Urinary bladder (tissue), 4 donors: ENCODE data around the gene MB. TPM values are rescaled to one million over a fixed set of nuclear protein-coding genes. Genes with fewer than 3 reads are reported as not detected.

ENCODE experiments used
- DNase-seq: peaks from one replicate; pipeline ENCODE4 v3.0.0-alpha.2; 2015; ENCODE audit errors: extremely low spot score
- H3K27ac ChIP-seq: one replicate; pipeline ENCODE4 v1.5.1; 2013; ENCODE audit warnings: low read depth, mild to moderate bottlenecking, moderate library complexity
- H3K36me3 ChIP-seq: one replicate; pipeline ENCODE4 v1.6.1; 2013; ENCODE audit warnings: mild to moderate bottlenecking, moderate library complexity; ENCODE audit not compliant: insufficient read depth
- H3K4me1 ChIP-seq: one replicate; pipeline ENCODE4 v1.6.1; 2013; ENCODE audit warnings: mild to moderate bottlenecking, moderate library complexity; ENCODE audit not compliant: insufficient read depth
- H3K4me3 ChIP-seq: one replicate; pipeline ENCODE4 v1.5.1; 2013; ENCODE audit warnings: low read depth, low read length
- WGBS: extraction: QIAGEN DNeasy Blood & Tissue Kit; methylation state at CpG from one replicate; pipeline ENCODE4 v1.1.7; 2013; 5-methylcytosine and 5-hydroxymethylcytosine counted together
- polyA plus RNA-seq: library from polyadenylated mRNA; stranded (reverse); fragments of 200-250 nt; gene quantifications from one replicate; pipeline ENCODE4 v1.2.3, GENCODE V29; 2013
- total RNA-seq: library from RNA; depleted of rRNA; stranded (reverse); fragments of >200 nt; gene quantifications from one replicate; pipeline ENCODE4 v1.2.3, GENCODE V29; 2014
- donor health status: healthy with polysubstance abuse.
- donor health status: healthy.

Gene MB
- total and polyA plus RNA-seq, 2 donors, result 0.32 to 12.5 TPM

DNA sequence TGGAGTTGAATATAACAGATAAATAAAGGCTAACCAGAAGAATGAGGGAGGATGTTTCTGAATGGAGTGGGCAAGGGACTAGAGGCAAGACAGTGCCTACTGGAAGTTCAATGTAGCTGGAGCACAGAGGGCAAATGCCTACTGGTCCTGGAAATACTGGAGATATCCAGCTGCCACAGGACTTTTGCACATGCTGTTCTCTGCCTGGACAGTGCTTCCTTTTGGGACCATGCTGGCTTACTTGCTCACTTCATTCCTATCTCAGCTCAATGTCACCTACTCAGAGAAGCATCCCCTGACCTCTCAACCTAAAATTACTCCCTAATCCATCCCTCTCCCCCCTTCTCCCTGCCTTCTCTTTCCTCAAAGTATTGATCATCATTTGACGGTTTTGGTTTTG lies 56.3 kb downstream of the MB start:
- DNase-seq, result no peak
- Histone ChIP-seq H3K4me1 (no peaks in the 10 kb centered on the region), H3K27ac (no peak overlapping the region), H3K36me3 (no peaks in the 10 kb centered on the region), H3K4me3 (no peak overlapping the region)
- WGBS, result 89% methylated on average over 1 of the region's 1 CpG

DNA sequence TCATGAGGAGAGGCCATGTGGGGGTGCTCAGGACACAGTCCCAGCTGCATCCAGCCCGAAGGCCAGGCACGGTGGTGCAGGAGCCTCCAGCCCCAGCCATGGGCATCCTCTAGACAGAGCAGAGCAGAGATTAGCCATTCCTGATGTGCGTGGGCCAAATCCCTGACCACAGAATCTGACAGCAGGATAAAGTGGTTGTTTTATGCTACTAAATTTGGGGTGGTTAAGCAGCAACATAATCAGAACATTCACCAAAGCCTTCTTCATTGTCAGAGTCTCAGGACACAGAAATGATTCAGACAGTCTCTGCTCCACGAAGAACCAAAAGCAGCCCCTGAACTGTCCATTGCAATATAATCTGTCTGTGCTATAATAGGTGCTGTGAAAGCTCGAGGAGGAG lies 56.8 kb downstream of the MB start:
- Histone ChIP-seq H3K4me1 (no peaks in the 10 kb centered on the region), H3K4me3 (no peak overlapping the region), H3K36me3 (no peaks in the 10 kb centered on the region), H3K27ac (no peak overlapping the region)
- WGBS, result 63% methylated on average over 5 of the region's 5 CpGs
- no peak for DNase-seq

- Histone ChIP-seq H3K4me3 (no peak overlapping the region), H3K27ac (no peak overlapping the region), H3K36me3 (no peaks in the 10 kb centered on the region), H3K4me1 (no peaks in the 10 kb centered on the region)
- 92% methylated on average over 2 of the region's 2 CpGs for WGBS
- DNase-seq, result no peak
These were observed 57.6 kb downstream of the MB start for GRCh38 chr22:35559354-35560005.

DNA sequence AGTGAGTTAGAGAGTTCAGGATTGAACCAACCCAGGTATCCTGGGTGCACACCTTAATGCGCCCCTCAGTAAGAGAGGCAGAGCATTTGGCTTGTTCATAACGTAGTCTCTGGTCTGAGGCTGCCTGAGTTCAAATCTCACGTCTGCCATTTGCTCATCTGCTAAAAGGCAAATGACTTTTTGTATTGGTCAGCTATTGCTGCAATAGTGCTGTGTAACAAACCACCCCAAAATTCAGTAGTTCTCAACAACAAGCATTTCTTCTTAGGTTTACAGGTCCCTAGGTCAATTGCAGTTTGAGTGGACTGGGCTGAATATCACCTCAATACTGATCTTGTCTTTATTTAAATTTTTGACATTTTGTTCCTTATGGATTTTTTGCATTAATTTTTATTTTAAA lies 58.4 kb downstream of the MB start:
- Histone ChIP-seq H3K27ac (no peak overlapping the region), H3K36me3 (no peaks in the 10 kb centered on the region), H3K4me1 (no peaks in the 10 kb centered on the region), H3K4me3 (no peak overlapping the region)
- WGBS, result 94% methylated on average over 3 of the region's 3 CpGs
- DNase-seq, result no peak

GRCh38 chr22:35558031-35558430 lies 59.1 kb downstream of the MB start:
- H3K4me1 ChIP-seq, result no peaks in the 10 kb centered on the region
- H3K27ac ChIP-seq, result no peak overlapping the region
- DNase-seq, result no peak
- WGBS, result 89% methylated on average over 5 of the region's 5 CpGs
- no peak overlapping the region for H3K4me3 ChIP-seq
- H3K36me3 ChIP-seq, result no peaks in the 10 kb centered on the region

Other genes with a start within 250 kb of the MB start
- 9.7 TPM for gene HMOX1, start 236.2 kb downstream of the MB start, total RNA-seq
- gene HMOX1, start 236.2 kb downstream of the MB start, polyA plus RNA-seq, result 11.3 TPM
- 24.7 TPM for gene MCM5, start 217.2 kb downstream of the MB start, total RNA-seq
- gene MCM5, start 217.2 kb downstream of the MB start, polyA plus RNA-seq, result 22.2 TPM
- gene RASD2, start 76.5 kb downstream of the MB start, total RNA-seq, result 0.42 TPM
- gene RASD2, start 76.5 kb downstream of the MB start, polyA plus RNA-seq, result 7.9 TPM
- 23.6 TPM for gene APOL6, start 31.1 kb upstream of the MB start, total RNA-seq
- 7.0 TPM for gene APOL6, start 31.1 kb upstream of the MB start, polyA plus RNA-seq
- 1.4 TPM for gene APOL5, start 100.5 kb upstream of the MB start, total RNA-seq
- not detected for gene APOL5, start 100.5 kb upstream of the MB start, polyA plus RNA-seq